BLaER1 treated with 17β-estradiol and CSF1 and Interleukin-3, amounts not matched to agents 10 nM and 100 nM (cell line): Measurements from ENCODE around the gene LRIG3.
"Not testable (repeated sequence)": the region's sequence is repeated elsewhere in the genome, so short reads cannot be mapped to it uniquely, and the experiment has no call there.

Experiments used
- H3K27ac ChIP-seq, 11 experiments: shearing (Covaris generic); formaldehyde crosslinking; 2 replicates each; pipeline ENCODE4 v1.8.1; 2022
- H3K27me3 ChIP-seq, 11 experiments: shearing (Covaris generic); formaldehyde crosslinking; 2 replicates each; pipeline ENCODE4 v1.8.1; 2022
- H3K36me3 ChIP-seq, 11 experiments: shearing (Covaris generic); formaldehyde crosslinking; 2 replicates each; pipeline ENCODE4 v1.8.1; 2022
- H3K4me1 ChIP-seq, 10 experiments: shearing (Covaris generic); formaldehyde crosslinking; 2 replicates each; pipeline ENCODE4 v1.8.1; 2022
- H3K4me2 ChIP-seq, 11 experiments: shearing (Covaris generic); formaldehyde crosslinking; 2 replicates each; pipeline ENCODE4 v1.8.1; 2022
- H3K4me3 ChIP-seq, 10 experiments: shearing (Covaris generic); formaldehyde crosslinking; 2 replicates each; pipeline ENCODE4 v1.8.1; 2022
- H3K9ac ChIP-seq, 11 experiments: shearing (Covaris generic); formaldehyde crosslinking; 2 replicates each; pipeline ENCODE4 v1.8.1; 2022
- H3K9me3 ChIP-seq, 11 experiments: shearing (Covaris generic); formaldehyde crosslinking; replicated peaks in 1 of 11; 2 replicates each; pipeline ENCODE4 v1.8.1; 2022
- H4K20me1 ChIP-seq, 11 experiments: shearing (Covaris generic); formaldehyde crosslinking; 2 replicates each; pipeline ENCODE4 v1.8.1; 2022
- Cebpa-rat ChIP-seq, 11 experiments: shearing (Covaris generic); IDR thresholded peaks; 2 replicates each; pipeline ENCODE4 v1.8.1; 2022

LRIG3 gene

GRCh38 chr12:58916161-58916621, 4.1 kb downstream of the LRIG3 start:
- H3K9ac ChIP-seq: no peak overlapping the region
- no peak overlapping the region for H3K4me3 ChIP-seq
- H3K27me3 ChIP-seq: no peaks in the 10 kb centered on the region
- H3K4me1 ChIP-seq: peaks cover 0 to 17% (median 0%) of the 10 kb centered on the region in 10 experiments; a peak in 4 of 20 replicates
- no peaks in the 10 kb centered on the region for H3K36me3 ChIP-seq
- H4K20me1 ChIP-seq: no peaks in the 10 kb centered on the region
- peak overlapping the region in 2 of 11 experiments; percentile 53 to 59; a peak in 3 of 22 replicates for H3K4me2 ChIP-seq
- TF ChIP-seq Cebpa-rat (IDR thresholded peaks at IDR 0.05): no peak
- no peak overlapping the region for H3K27ac ChIP-seq
- H3K9me3 ChIP-seq: peaks cover 12 to 16% (median 15%) of the 10 kb centered on the region in 11 experiments

DNA sequence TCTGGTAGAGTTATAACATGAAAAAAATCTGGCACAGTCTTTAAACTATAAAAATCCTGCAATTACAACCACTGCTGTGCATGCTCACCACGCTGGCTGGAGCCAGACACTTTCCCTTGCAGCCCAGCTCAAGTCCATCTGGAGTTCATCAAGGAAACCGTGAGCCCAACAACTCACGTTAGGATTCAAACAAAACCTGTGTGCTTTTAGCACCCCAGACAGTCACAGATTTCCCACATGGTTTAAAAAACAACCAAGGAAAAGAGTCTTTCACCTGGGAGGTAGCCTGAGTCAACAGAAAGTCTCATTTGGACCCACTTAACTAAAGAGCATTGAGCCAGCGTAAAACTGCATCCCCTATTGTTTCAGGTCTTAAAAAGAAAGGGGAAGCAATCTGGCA, 4.7 kb downstream of the LRIG3 start:
- Histone ChIP-seq H3K4me3 (no peak overlapping the region), H3K4me1 (peaks cover 0 to 17% (median 0%) of the 10 kb centered on the region in 10 experiments; a peak in 4 of 20 replicates), H4K20me1 (no peaks in the 10 kb centered on the region), H3K36me3 (no peaks in the 10 kb centered on the region), H3K9me3 (peaks cover 12 to 15% (median 13%) of the 10 kb centered on the region in 11 experiments), H3K27ac (no peak overlapping the region), H3K9ac (no peak overlapping the region), H3K4me2 (no peak overlapping the region), H3K27me3 (no peaks in the 10 kb centered on the region)
- no peak for TF ChIP-seq Cebpa-rat (IDR thresholded peaks at IDR 0.05)

GRCh38 chr12:58915037-58915436, 5.3 kb downstream of the LRIG3 start:
- peaks cover 0 to 17% (median 0%) of the 10 kb centered on the region in 10 experiments; a peak in 4 of 20 replicates for H3K4me1 ChIP-seq
- no peak overlapping the region for H3K9ac ChIP-seq
- H3K4me3 ChIP-seq: no peak overlapping the region
- no peak for TF ChIP-seq Cebpa-rat (IDR thresholded peaks at IDR 0.05)
- no peaks in the 10 kb centered on the region for H4K20me1 ChIP-seq
- peaks cover 6 to 9% (median 7%) of the 10 kb centered on the region in 11 experiments for H3K9me3 ChIP-seq
- H3K36me3 ChIP-seq: no peaks in the 10 kb centered on the region
- no peak overlapping the region for H3K27ac ChIP-seq
- H3K27me3 ChIP-seq: no peaks in the 10 kb centered on the region
- no peak overlapping the region for H3K4me2 ChIP-seq

- Histone ChIP-seq H3K27ac (no peak overlapping the region), H3K36me3 (no peaks in the 10 kb centered on the region), H4K20me1 (no peaks in the 10 kb centered on the region), H3K4me1 (peaks cover 0 to 17% (median 0%) of the 10 kb centered on the region in 10 experiments; a peak in 4 of 20 replicates), H3K9ac (no peak overlapping the region), H3K4me3 (no peak overlapping the region), H3K9me3 (peaks cover under 1 to 3% (median 1%) of the 10 kb centered on the region in 11 experiments; a peak in 15 of 22 replicates), H3K27me3 (no peaks in the 10 kb centered on the region), H3K4me2 (no peak overlapping the region)
- no peak for TF ChIP-seq Cebpa-rat (IDR thresholded peaks at IDR 0.05)
Measured at GRCh38 chr12:58914457-58914856, 5.8 kb downstream of the LRIG3 start.

DNA sequence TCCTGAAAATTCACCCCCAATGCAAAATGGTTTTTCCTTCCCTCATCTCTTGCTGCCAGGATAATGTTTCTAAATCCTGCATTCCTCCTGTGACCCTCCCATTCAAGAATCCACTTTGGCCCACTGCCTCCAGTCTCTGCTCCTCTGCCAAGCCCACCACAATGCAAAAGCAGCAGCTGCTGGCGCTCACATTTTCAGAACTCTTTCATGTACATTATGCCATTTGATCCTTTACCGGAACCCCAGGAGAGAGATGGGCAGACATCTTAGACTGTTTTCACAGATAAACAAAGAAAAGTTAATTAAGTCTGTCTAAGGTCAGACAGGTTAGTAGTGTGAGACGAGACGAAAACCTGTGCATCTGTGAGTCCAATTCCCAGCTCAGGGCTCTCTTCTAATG, 12.9 kb downstream of the LRIG3 start:
- H3K27ac ChIP-seq: no peak overlapping the region
- no peaks in the 10 kb centered on the region for H3K36me3 ChIP-seq
- no peak for TF ChIP-seq Cebpa-rat (IDR thresholded peaks at IDR 0.05)

GRCh38 chr12:58906917-58907316, 13.4 kb downstream of the LRIG3 start:
- Histone ChIP-seq H3K9ac (no peak overlapping the region), H3K4me1 (no peaks in the 10 kb centered on the region), H3K4me2 (no peak overlapping the region), H3K27ac (no peak overlapping the region), H3K9me3 (no peaks in the 10 kb centered on the region), H4K20me1 (no peaks in the 10 kb centered on the region), H3K36me3 (no peaks in the 10 kb centered on the region), H3K4me3 (no peak overlapping the region), H3K27me3 (no peaks in the 10 kb centered on the region)
- no peak for TF ChIP-seq Cebpa-rat (IDR thresholded peaks at IDR 0.05)

More for the DNA sequence above, 12.9 kb downstream of the LRIG3 start:
- no peaks in the 10 kb centered on the region for H3K27me3 ChIP-seq
- no peak overlapping the region for H3K4me3 ChIP-seq
- no peak overlapping the region for H3K9ac ChIP-seq
- H3K4me2 ChIP-seq: no peak overlapping the region
- no peaks in the 10 kb centered on the region for H3K4me1 ChIP-seq
- H3K9me3 ChIP-seq: no peaks in the 10 kb centered on the region
- H4K20me1 ChIP-seq: no peaks in the 10 kb centered on the region

- no peak overlapping the region for H3K9ac ChIP-seq
- H4K20me1 ChIP-seq: no peaks in the 10 kb centered on the region
- no peak overlapping the region for H3K27ac ChIP-seq
- H3K27me3 ChIP-seq: no peaks in the 10 kb centered on the region
- H3K4me2 ChIP-seq: no peak overlapping the region
- H3K9me3 ChIP-seq: no peaks in the 10 kb centered on the region
- H3K4me1 ChIP-seq: no peaks in the 10 kb centered on the region
- no peak overlapping the region for H3K4me3 ChIP-seq
- H3K36me3 ChIP-seq: no peaks in the 10 kb centered on the region
- no peak for TF ChIP-seq Cebpa-rat (IDR thresholded peaks at IDR 0.05)
Measured at GRCh38 chr12:58905422-58905821, 14.9 kb downstream of the LRIG3 start.

DNA sequence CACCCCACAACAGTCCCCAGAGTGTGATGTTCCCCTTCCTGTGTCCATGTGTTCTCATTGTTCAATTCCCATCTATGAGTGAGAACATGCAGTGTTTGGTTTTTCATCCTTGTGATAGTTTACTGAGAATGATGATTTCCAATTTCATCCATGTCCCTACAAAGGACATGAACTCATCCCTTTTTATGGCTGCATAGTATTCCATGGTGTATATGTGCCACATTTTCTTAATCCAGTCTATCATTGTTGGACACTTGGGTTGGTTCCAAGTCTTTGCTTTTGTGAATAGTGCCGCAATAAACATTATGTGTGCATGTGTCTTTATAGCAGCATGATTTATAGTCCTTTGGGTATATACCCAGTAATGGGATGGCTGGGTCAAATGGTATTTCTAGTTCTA, 17.6 kb downstream of the LRIG3 start:
- not testable (repeated sequence) for H4K20me1 ChIP-seq, H3K4me2 ChIP-seq, H3K9ac ChIP-seq, H3K36me3 ChIP-seq, H3K4me1 ChIP-seq, H3K9me3 ChIP-seq, H3K27me3 ChIP-seq, H3K4me3 ChIP-seq, H3K27ac ChIP-seq

- no peaks in the 10 kb centered on the region for H3K27me3 ChIP-seq
- no peak overlapping the region for H3K4me3 ChIP-seq
- no peak overlapping the region for H3K9ac ChIP-seq
- no peaks in the 10 kb centered on the region for H4K20me1 ChIP-seq
- H3K36me3 ChIP-seq: no peaks in the 10 kb centered on the region
- H3K9me3 ChIP-seq: no peaks in the 10 kb centered on the region
- H3K27ac ChIP-seq: no peak overlapping the region
- no peaks in the 10 kb centered on the region for H3K4me1 ChIP-seq
- TF ChIP-seq Cebpa-rat (IDR thresholded peaks at IDR 0.05): no peak
- H3K4me2 ChIP-seq: no peak overlapping the region
Measured at GRCh38 chr12:58901664-58902063, 18.6 kb downstream of the LRIG3 start.

GRCh38 chr12:58897969-58898368, 22.3 kb downstream of the LRIG3 start:
- no peaks in the 10 kb centered on the region for H3K9me3 ChIP-seq
- H3K36me3 ChIP-seq: no peaks in the 10 kb centered on the region
- no peaks in the 10 kb centered on the region for H4K20me1 ChIP-seq
- TF ChIP-seq Cebpa-rat (IDR thresholded peaks at IDR 0.05): no peak
- H3K9ac ChIP-seq: no peak overlapping the region
- H3K4me3 ChIP-seq: no peak overlapping the region
- no peak overlapping the region for H3K27ac ChIP-seq
- H3K27me3 ChIP-seq: no peaks in the 10 kb centered on the region
- no peak overlapping the region for H3K4me2 ChIP-seq
- H3K4me1 ChIP-seq: no peaks in the 10 kb centered on the region
